OCI-LY1 (cell line): ENCODE data around the gene BAIAP2.

ENCODE experiments used
- H2AFZ ChIP-seq: fragments of 200-600 bp; sonication (generic), shearing (Covaris generic); 2 replicates; pipeline ENCODE4 v1.6.0; 2014; ENCODE audit warnings: antibody characterized with exemption, mild to moderate bottlenecking, low read length
- H3F3A ChIP-seq: fragments of 200-600 bp; sonication (generic), shearing (Covaris generic); 2 replicates; pipeline ENCODE4 v1.6.0; 2014; ENCODE audit warnings: mild to moderate bottlenecking, antibody characterized with exemption, low read length, moderate library complexity; ENCODE audit not compliant: insufficient read depth
- H3K27ac ChIP-seq: fragments of 200-600 bp; sonication (generic); 2 replicates; pipeline ENCODE4 v1.5.1; 2014; ENCODE audit warnings: low read length, mixed run types, mild to moderate bottlenecking, low read depth; ENCODE audit not compliant: poor library complexity, severe bottlenecking
- H3K27me3 ChIP-seq: fragments of 200-600 bp; sonication (generic); 2 replicates; pipeline ENCODE4 v1.6.0; 2014; ENCODE audit warnings: antibody characterized with exemption, mild to moderate bottlenecking, low read length, moderate library complexity; ENCODE audit not compliant: insufficient read depth
- H3K36me3 ChIP-seq: fragments of 200-600 bp; sonication (generic); 2 replicates; pipeline ENCODE4 v1.6.1; 2014; ENCODE audit warnings: mild to moderate bottlenecking, antibody characterized with exemption, low read length, moderate library complexity, mixed read lengths; ENCODE audit not compliant: insufficient read depth
- H3K4me1 ChIP-seq: fragments of 200-600 bp; sonication (generic); 2 replicates; pipeline ENCODE4 v1.5.1; 2014; ENCODE audit warnings: mild to moderate bottlenecking, low read length, moderate library complexity; ENCODE audit not compliant: insufficient read depth, severe bottlenecking
- H3K4me2 ChIP-seq: fragments of 200-600 bp; sonication (generic), shearing (Covaris generic); 2 replicates; pipeline ENCODE4 v1.6.1; 2014; ENCODE audit warnings: low read length
- H3K4me3 ChIP-seq: fragments of 200-600 bp; sonication (generic); 2 replicates; pipeline ENCODE4 v1.5.1; 2014; ENCODE audit warnings: low read length, low read depth, mild to moderate bottlenecking, mixed read lengths; ENCODE audit not compliant: poor library complexity, severe bottlenecking
- H3K79me2 ChIP-seq: fragments of 200-600 bp; shearing (Covaris generic); 2 replicates; pipeline ENCODE4 v1.6.1; 2016; ENCODE audit warnings: mixed run types, low read length, mixed read lengths; ENCODE audit not compliant: insufficient read depth
- H3K9ac ChIP-seq: fragments of 200-600 bp; sonication (generic), shearing (Covaris generic); 2 replicates; pipeline ENCODE4 v1.6.1; 2014; ENCODE audit warnings: mild to moderate bottlenecking, low read length, mixed read lengths
- H3K9me2 ChIP-seq: fragments of 200-600 bp; sonication (generic), shearing (Covaris generic); 2 replicates; pipeline ENCODE4 v1.6.1; 2014; ENCODE audit warnings: low read depth, mild to moderate bottlenecking, low read length, mixed read lengths
- H3K9me3 ChIP-seq: fragments of 200-600 bp; shearing (Covaris generic); 2 replicates; pipeline ENCODE4 v1.6.1; 2014; ENCODE audit warnings: low read length, mixed read lengths
- H4K20me1 ChIP-seq: fragments of 200-600 bp; sonication (generic), shearing (Covaris generic); 2 replicates; pipeline ENCODE4 v1.6.0; 2016; ENCODE audit warnings: mild to moderate bottlenecking, low read length; ENCODE audit not compliant: insufficient read depth
- EZH2 ChIP-seq: fragments of 200-600 bp; sonication (generic), shearing (Covaris generic); IDR thresholded peaks from 2 replicates; pipeline ENCODE4 v1.8.0; 2017; ENCODE audit warnings: borderline replicate concordance, mixed run types, mild to moderate bottlenecking, antibody characterized with exemption, low read length, moderate library complexity, mixed read lengths
- TF ChIP-seq, protein P1 (sequence below): fragments of 200-600 bp; sonication (generic), shearing (Covaris generic); IDR thresholded peaks from 2 replicates; pipeline ENCODE4 v1.5.1; 2017; ENCODE audit warnings: mild to moderate bottlenecking, antibody characterized with exemption, low read length, moderate library complexity, mixed read lengths

The BAIAP2 gene

DNA sequence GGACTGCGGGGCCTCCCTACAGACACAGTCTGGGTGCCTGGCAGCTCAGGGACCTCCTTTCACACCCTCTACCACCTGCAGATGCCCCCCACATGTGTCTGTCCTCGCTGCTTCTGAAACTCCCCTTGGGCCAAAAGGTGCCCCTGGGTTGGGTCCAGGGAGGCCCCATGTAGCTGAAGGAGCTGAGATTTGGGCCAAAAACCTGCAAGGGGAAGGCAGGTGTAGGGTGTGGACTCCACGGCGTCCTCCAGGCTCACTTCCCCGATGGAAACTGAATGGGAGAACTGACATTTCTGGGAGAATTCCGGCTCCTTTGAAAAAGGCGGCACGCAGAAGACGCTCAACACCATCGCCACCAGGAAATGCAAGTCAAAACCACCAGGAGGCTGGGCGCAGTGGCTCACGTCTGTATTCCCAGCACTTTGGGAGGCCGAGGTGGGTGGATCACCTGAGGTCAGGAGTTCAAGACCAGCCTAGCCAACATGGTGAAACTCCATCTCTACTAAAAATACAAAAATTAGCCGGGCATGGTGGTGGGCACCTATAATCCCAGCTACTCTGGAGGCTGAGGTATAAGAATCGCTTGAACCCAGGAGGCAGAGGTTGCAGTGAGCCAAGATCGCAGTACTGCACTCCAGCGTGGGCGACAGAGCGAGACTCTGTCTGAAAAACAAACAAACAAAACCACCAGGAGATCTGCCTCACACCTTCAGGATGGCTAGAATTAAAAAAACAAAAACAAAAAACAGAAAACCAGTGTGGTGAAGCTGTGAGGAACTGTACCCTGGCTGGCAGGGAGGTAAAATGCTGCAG lies 13.2 kb upstream of the BAIAP2 start:
- H3K4me1 ChIP-seq = no peaks in the 10 kb centered on the region
- no peak for TF ChIP-seq EZH2
- TF ChIP-seq, protein P1, sequence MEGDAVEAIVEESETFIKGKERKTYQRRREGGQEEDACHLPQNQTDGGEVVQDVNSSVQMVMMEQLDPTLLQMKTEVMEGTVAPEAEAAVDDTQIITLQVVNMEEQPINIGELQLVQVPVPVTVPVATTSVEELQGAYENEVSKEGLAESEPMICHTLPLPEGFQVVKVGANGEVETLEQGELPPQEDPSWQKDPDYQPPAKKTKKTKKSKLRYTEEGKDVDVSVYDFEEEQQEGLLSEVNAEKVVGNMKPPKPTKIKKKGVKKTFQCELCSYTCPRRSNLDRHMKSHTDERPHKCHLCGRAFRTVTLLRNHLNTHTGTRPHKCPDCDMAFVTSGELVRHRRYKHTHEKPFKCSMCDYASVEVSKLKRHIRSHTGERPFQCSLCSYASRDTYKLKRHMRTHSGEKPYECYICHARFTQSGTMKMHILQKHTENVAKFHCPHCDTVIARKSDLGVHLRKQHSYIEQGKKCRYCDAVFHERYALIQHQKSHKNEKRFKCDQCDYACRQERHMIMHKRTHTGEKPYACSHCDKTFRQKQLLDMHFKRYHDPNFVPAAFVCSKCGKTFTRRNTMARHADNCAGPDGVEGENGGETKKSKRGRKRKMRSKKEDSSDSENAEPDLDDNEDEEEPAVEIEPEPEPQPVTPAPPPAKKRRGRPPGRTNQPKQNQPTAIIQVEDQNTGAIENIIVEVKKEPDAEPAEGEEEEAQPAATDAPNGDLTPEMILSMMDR = no peak
- H3K4me2 ChIP-seq = no peak overlapping the region

DNA sequence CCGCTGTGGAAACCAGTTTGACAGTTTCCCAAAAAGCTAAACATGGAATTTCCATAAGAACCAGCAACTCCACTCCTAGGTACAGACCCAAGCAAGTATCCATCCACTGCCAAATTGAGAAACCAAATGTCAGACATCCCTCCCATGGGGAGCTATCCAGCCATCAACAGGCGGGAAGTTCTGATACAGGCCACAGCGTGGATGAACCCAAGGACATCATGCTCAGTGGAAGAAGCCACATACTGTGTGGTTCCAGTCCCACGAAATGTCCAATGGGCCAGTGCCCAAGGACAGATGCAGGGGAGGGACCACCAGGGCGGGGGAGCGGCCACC lies 12.6 kb upstream of the BAIAP2 start:
- H3F3A ChIP-seq = no peaks in the 10 kb centered on the region
- H3K9me3 ChIP-seq = no peaks in the 10 kb centered on the region
- no peaks in the 10 kb centered on the region for H4K20me1 ChIP-seq
- no peaks in the 10 kb centered on the region for H3K4me1 ChIP-seq
- H3K79me2 ChIP-seq = no peaks in the 10 kb centered on the region
- H3K27ac ChIP-seq = no peak overlapping the region
- peaks cover 4% of the 10 kb centered on the region; the same call in 1 of the 2 replicates for H3K27me3 ChIP-seq
- H3K4me3 ChIP-seq = no peak overlapping the region
- H3K36me3 ChIP-seq = no peaks in the 10 kb centered on the region
- no peak overlapping the region for H3K9ac ChIP-seq
- no peak overlapping the region for H3K4me2 ChIP-seq
- H2AFZ ChIP-seq = no peak overlapping the region
- TF ChIP-seq, protein P1 = no peak
- TF ChIP-seq EZH2 = no peak
- H3K9me2 ChIP-seq = no peaks in the 10 kb centered on the region

More for the DNA sequence above, 13.2 kb upstream of the BAIAP2 start:
- Histone ChIP-seq H2AFZ (no peak overlapping the region), H3K4me3 (no peak overlapping the region), H3K9me2 (no peaks in the 10 kb centered on the region), H3F3A (no peaks in the 10 kb centered on the region), H3K36me3 (no peaks in the 10 kb centered on the region; the same call in 1 of the 2 replicates), H3K27ac (no peak overlapping the region), H3K9me3 (peaks cover 2% of the 10 kb centered on the region; the same call in 1 of the 2 replicates), H3K79me2 (no peaks in the 10 kb centered on the region), H3K9ac (no peak overlapping the region), H3K27me3 (peaks cover 1% of the 10 kb centered on the region; the same call in 1 of the 2 replicates), H4K20me1 (no peaks in the 10 kb centered on the region)

DNA sequence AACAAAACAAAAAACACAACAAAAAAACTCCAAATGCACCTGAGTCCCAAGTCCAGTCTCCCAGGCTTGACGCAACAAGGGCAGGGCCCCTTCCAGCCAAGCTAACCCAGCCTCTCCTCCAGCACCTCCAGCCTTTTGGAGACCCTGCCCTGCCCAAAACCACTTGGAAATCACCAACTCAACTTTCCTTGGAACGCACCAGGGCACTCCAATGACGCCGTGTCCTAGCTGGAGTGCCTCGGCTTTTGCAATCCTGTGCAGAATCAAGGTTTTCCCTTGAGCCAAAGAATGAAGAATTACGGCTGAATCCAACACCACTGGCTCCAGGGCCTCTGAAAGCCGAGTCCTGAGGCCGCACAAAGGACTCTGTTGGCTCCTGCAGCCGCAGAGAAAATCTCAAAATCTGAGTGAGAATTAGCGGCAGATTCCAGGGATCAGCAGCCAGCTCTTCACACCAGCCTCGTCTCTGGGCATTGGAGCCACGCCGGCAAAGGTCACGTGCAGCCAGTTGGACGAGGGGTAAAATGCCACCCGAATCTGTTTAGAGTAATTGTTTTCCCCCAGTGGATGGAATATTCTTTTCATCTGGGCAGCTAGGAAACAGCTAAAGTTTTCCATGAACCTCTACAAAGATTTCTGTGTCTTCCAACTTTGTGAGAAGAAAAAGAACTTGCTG lies 9.7 kb upstream of the BAIAP2 start:
- Histone ChIP-seq H3K9me3 (no peaks in the 10 kb centered on the region), H3K4me1 (no peaks in the 10 kb centered on the region), H3F3A (no peaks in the 10 kb centered on the region), H3K79me2 (no peaks in the 10 kb centered on the region), H3K9ac (no peak overlapping the region), H3K4me3 (no peak overlapping the region), H3K27me3 (peaks cover 12% of the 10 kb centered on the region; the same call in 1 of the 2 replicates), H3K27ac (no peak overlapping the region), H2AFZ (no peak overlapping the region), H3K9me2 (no peaks in the 10 kb centered on the region), H3K36me3 (no peaks in the 10 kb centered on the region), H4K20me1 (no peaks in the 10 kb centered on the region), H3K4me2 (no peak overlapping the region)
- TF ChIP-seq EZH2 = no peak
